H1 (cell line): ENCODE data around the gene SLC6A8. TPM values are rescaled to one million over a fixed set of nuclear protein-coding genes. Genes with fewer than 3 reads are reported as not detected.

Experiments
- ASH2L ChIP-seq: fragments of 200-600, 300-600 bp; sonication (generic); IDR thresholded peaks from one replicate; pipeline ENCODE4 v1.7.1; 2017; ENCODE audit warnings: low read length
- RAD21 ChIP-seq, 2 experiments: IDR thresholded peaks in 1 of 2; conservative IDR thresholded peaks in 1 of 2; 2 replicates each; pipeline ENCODE4 v1.6.1; 2011; ENCODE audit warnings: low read depth in 2 of 2, low read length in 2 of 2, improper control_type of control experiment in 1 of 2, inconsistent platforms in 1 of 2, mild to moderate bottlenecking in 1 of 2, moderate library complexity in 1 of 2
- YY1 ChIP-seq: IDR thresholded peaks from 2 replicates; pipeline ENCODE4 v1.6.1; 2011; ENCODE audit warnings: low read depth, mild to moderate bottlenecking, low read length
- polyA plus RNA-seq, 7 experiments: library from polyadenylated mRNA; depleted of rRNA in 3 of 7; stranded (reverse) in 5 of 7; unstranded in 2 of 7; fragments of >200 nt in 5 of 7; fragments of 200-250 nt in 2 of 7; gene quantifications; 1 replicate in 5 of 7; 2 replicates in 1 of 7; 4 replicates in 1 of 7; pipeline versions ENCODE4 v1.2.1 to v1.2.3, GENCODE V29; 2011 to 2013; ENCODE audit warnings: missing spikeins in 2 of 7, mixed read lengths in 2 of 7
- total RNA-seq: library from RNA; stranded (reverse); fragmentation: NEBNext Ultra II Directional; extraction: Animal tissue kit (Norgen Biotek cat#: 25700); gene quantifications from 2 replicates; pipeline ENCODE4 v1.2.1, GENCODE V29; 2021
- TF ChIP-seq, protein P1 (sequence below): IDR thresholded peaks from 2 replicates; pipeline ENCODE4 v1.6.1; 2012; ENCODE audit warnings: inconsistent platforms

The SLC6A8 gene
- total and polyA plus RNA-seq, 2 of the 8 experiments (the other 6 are each of a cell fraction or from before 2014, with no cell fraction given): 87.7 to 94.7 TPM

DNA sequence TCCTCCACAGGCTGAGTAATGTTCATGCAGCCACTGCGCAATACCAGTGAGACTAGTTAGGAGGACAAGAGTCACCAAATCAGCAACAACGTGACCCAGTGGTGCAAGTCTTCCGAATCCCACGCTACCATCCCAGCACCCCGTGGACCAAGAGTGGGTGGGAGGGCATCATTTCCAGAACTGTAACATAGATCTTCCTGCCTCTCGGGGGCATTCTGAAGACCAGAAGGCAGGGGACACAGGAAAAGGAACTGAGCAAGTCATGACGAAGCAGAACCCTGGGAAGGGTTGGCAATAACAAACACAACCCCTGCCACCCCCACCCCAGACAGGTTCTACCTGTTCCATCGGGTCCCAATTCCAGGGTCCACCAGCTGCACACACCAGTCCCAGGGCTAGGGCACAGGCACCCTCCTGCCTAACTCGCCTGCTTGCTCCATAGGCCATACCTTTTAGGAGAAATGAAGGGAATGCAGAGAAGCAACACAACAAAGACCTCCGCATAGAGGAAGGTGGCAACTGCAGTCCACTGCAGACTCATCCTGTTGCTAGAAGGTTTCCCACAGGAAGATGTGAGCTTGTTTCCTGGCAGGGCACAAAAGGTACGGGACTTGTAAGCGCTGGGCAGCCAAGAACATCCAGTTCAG is 35.1 kb downstream of the SLC6A8 start (continued):
- TF ChIP-seq RAD21 (IDR thresholded peaks at IDR 0.05 in 1 of 2, conservative IDR thresholded peaks at IDR 0.05 in 1 of 2; ENCODE audit: low read depth in 2 of 2, low read length in 2 of 2) (no peak), YY1 (no peak), ASH2L (no peak)
- TF ChIP-seq, protein P1, sequence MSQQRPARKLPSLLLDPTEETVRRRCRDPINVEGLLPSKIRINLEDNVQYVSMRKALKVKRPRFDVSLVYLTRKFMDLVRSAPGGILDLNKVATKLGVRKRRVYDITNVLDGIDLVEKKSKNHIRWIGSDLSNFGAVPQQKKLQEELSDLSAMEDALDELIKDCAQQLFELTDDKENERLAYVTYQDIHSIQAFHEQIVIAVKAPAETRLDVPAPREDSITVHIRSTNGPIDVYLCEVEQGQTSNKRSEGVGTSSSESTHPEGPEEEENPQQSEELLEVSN: no peak
